ENCODE measurements around the gene PTPRN2.

GRCh38 chr7:158190756-158191155 lies 396.9 kb downstream of the PTPRN2 start:
- TF ChIP-seq CTCF (conservative IDR thresholded peaks at IDR 0.05 in 1 of 2, IDR thresholded peaks at IDR 0.05 in 1 of 2; ENCODE audit: extremely low read depth in 1 of 2, insufficient read depth in 1 of 2, low read depth in 1 of 2, low read length in 2 of 2) (no peak), EZH2 (IDR thresholded peaks at IDR 0.05; ENCODE audit: borderline replicate concordance, low read length) (no peak)

All from mammary epithelial cell (primary cell).